ENCODE measurements around the gene MACROD1. TPM values are rescaled to one million over a fixed set of nuclear protein-coding genes. Genes with fewer than 3 reads are reported as not detected.

The MACROD1 gene
- total and polyA plus RNA-seq, 12 donors = 5.5 to 62.9 (median 26.8) TPM

DNA sequence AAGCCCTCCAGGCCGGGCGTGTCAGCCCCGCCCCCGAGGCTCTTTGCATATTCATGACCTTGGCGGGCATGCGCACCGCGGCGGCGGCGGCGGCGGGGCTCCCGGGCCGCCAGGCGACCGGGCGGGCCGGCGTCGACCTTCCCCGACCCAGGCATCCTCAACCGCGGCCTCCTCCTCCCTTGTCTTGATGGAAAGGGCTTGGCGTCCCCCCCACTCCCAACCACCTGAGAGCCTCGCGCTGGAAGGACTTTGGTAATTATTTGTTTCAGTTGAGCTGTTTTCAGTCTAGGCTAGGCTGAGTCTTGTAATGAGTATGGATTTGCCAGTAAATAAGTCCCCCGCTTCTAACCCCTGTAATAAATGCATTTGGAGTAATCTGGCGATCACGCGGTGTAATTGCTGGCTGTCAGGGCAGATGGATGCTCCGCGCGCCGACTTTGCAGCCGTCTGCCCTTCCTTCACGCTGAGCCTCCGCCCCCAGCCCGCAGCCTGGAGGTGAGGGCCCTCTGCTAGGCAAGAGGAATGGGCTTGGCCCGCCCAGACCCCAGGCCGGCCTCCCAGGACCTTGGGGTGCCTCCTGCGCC, 105.0 kb downstream of the MACROD1 start:
- WGBS, 4 donors = 5 to 12% (median 9%) methylated on average over 9 to 42 of the region's 42 CpGs
- peak in 4 of 7 donors; percentile 25 to 53 (median 40) for DNase-seq

DNA sequence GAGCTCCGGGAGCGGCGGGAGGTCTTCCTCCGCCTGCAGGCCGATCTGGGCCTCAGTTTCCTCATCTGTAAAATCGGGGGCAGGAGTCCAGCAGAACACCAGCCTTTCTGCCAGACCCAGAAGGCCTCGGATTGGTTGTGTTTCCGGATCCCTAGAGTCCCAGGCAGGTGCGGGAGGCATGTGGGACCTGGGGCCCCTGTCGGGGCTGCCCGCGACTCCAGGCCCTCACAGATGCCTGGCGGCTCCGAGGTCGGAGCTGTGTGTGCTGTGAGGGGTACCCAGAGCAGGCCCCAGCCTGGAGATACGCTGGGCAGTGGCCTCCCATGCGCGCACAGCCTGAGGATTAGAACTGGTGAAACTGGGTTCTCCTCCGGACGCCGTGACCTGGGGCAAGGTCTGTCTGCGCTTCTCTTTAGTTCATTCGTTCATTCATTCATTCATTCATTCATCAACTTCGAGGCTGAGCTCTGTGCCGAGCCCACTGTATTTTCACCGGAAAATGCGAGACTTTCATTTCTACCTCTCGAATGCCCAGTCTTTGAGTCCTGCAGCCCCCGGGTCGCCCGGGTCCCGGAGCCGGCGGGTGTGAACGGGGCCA, 105.6 kb downstream of the MACROD1 start:
- TF ChIP-seq, protein P1, sequence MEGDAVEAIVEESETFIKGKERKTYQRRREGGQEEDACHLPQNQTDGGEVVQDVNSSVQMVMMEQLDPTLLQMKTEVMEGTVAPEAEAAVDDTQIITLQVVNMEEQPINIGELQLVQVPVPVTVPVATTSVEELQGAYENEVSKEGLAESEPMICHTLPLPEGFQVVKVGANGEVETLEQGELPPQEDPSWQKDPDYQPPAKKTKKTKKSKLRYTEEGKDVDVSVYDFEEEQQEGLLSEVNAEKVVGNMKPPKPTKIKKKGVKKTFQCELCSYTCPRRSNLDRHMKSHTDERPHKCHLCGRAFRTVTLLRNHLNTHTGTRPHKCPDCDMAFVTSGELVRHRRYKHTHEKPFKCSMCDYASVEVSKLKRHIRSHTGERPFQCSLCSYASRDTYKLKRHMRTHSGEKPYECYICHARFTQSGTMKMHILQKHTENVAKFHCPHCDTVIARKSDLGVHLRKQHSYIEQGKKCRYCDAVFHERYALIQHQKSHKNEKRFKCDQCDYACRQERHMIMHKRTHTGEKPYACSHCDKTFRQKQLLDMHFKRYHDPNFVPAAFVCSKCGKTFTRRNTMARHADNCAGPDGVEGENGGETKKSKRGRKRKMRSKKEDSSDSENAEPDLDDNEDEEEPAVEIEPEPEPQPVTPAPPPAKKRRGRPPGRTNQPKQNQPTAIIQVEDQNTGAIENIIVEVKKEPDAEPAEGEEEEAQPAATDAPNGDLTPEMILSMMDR (IDR thresholded peaks at IDR 0.05) = no peak
- no peak for TF ChIP-seq POLR2A (IDR thresholded peaks at IDR 0.05)
- WGBS, 4 donors = 23 to 40% (median 30%) methylated on average over 18 to 35 of the region's 35 CpGs
- peak overlapping the region in 1 of 5 donors; percentile 48 for H3K27ac ChIP-seq

More for the DNA sequence above, 105.0 kb downstream of the MACROD1 start:
- H3K9me3 ChIP-seq (replicated peaks in 1 of 3) = no peaks in the 10 kb centered on the region
- H3K4me3 ChIP-seq = peak overlapping the region in 2 of 4 donors; percentile 21 to 65
- H3K27me3 ChIP-seq = no peaks in the 10 kb centered on the region
- no peaks in the 10 kb centered on the region for H3K36me3 ChIP-seq (replicated peaks in 1 of 2)
- intact Hi-C loops (cut with DNase I) = no loop called here
- H3K27ac ChIP-seq = peak overlapping the region in 1 of 5 donors; percentile 48
- TF ChIP-seq, protein P1 (IDR thresholded peaks at IDR 0.05) = no peak
- TF ChIP-seq POLR2A (IDR thresholded peaks at IDR 0.05) = no peak
- H3K4me1 ChIP-seq (replicated peaks in 1 of 2) = peaks cover 0 to 14% of the 10 kb centered on the region in 2 donors

DNA sequence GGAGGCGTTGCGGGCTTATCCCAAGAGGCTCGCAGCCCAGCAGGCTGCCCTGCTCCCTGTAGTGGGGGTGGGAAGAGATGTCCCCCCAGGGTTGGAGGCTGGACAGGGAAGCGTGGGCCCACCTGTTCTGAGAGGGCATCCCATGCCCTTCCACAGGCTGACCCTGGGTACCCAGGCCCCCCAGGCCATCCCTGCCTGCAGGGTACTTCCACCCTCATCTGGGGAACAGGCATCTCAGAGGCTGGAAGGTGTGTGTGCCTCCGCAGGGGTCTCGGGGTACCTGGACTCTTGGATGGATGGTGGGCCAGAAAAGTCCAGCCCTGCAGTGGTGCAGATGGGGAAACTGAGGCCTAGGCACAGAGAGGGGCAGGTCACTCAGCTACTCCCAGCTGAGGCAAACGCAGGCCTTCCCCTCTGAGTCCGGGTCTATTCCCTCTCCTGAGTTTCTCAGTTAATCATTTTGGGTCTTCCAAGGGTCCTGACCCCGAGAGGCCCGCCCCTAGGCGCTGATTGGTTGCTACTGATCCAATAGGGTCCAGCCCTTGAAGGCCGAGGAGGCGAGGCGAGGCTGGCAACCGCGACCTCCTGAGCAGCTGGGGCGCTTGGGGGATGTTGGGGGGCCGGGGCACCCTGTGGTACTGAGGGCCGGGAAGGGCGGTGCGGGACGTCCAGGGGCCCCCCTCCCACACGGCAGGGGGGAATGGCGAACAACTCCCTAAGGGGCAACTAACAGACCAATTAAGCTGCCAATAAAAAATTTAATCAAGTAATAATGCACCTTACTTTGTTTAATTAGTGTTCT, 106.4 kb downstream of the MACROD1 start:
- peak overlapping the region in 1 of 5 donors; percentile 48 for H3K27ac ChIP-seq
- H3K27me3 ChIP-seq = no peaks in the 10 kb centered on the region
- 69 to 77% (median 74%) methylated on average over 16 to 24 of the region's 24 CpGs for WGBS, 4 donors
- intact Hi-C loops (cut with DNase I) = no loop called here
- no peak for TF ChIP-seq POLR2A (IDR thresholded peaks at IDR 0.05)
- TF ChIP-seq, protein P1 (IDR thresholded peaks at IDR 0.05) = no peak
- H3K9me3 ChIP-seq (replicated peaks in 1 of 3) = no peaks in the 10 kb centered on the region
- H3K4me1 ChIP-seq (replicated peaks in 1 of 2) = peaks cover 0 to 14% of the 10 kb centered on the region in 2 donors
- H3K36me3 ChIP-seq (replicated peaks in 1 of 2) = no peaks in the 10 kb centered on the region
- no peak for DNase-seq
- no peak overlapping the region for H3K4me3 ChIP-seq

More for the DNA sequence above, 105.6 kb downstream of the MACROD1 start:
- Histone ChIP-seq H3K9me3 (replicated peaks in 1 of 3) (no peaks in the 10 kb centered on the region), H3K4me3 (peak overlapping the region in 1 of 4 donors; percentile 65), H3K36me3 (replicated peaks in 1 of 2) (no peaks in the 10 kb centered on the region), H3K27me3 (no peaks in the 10 kb centered on the region), H3K4me1 (replicated peaks in 1 of 2) (peaks cover 0 to 14% of the 10 kb centered on the region in 2 donors)
- DNase-seq = no peak
- intact Hi-C loops (cut with DNase I) = no loop called here

DNA sequence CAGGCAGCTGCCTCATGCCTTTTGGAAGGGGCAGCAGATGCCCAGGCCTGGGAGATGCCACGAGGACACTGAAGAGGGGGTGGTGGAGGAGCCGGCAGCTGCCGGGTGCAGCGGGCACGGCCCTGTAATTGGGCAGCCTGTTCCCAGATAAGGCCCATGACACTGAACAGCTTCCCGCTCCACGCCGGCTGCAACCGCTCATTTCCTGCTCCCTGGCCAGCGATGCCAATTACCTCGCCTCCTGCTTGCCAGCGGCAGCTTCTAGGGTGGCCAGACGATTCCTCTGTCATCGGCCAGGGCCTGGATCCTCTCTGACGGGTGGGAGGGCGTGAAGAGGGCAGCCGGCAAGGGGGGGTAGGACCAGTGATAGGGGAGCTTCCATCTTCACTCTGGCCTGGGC, 107.4 kb downstream of the MACROD1 start:
- intact Hi-C loops (cut with DNase I) = no loop called here
- H3K9me3 ChIP-seq (replicated peaks in 1 of 3) = no peaks in the 10 kb centered on the region
- no peaks in the 10 kb centered on the region for H3K27me3 ChIP-seq
- WGBS, 4 donors = 87 to 96% (median 91%) methylated on average over 8 to 17 of the region's 17 CpGs
- no peaks in the 10 kb centered on the region for H3K36me3 ChIP-seq (replicated peaks in 1 of 2)
- H3K4me3 ChIP-seq = no peak overlapping the region
- H3K27ac ChIP-seq = peak overlapping the region in 1 of 5 donors; percentile 32
- peak in 3 of 7 donors; percentile 34 to 95 (median 39) for DNase-seq
- H3K4me1 ChIP-seq (replicated peaks in 1 of 2) = peaks cover 0 to 14% of the 10 kb centered on the region in 2 donors
- TF ChIP-seq, protein P1 (IDR thresholded peaks at IDR 0.05) = no peak
- TF ChIP-seq POLR2A (IDR thresholded peaks at IDR 0.05) = no peak

All from adrenal gland (tissue), 12 donors.